ENCODE results near the gene CIPC. TPM values are rescaled to one million over a fixed set of nuclear protein-coding genes. Genes with fewer than 3 reads are reported as not detected.
A peak's percentile ranks its signal among the peaks of the same experiment; 100 is the strongest.

The CIPC gene
- total and polyA plus RNA-seq, 2 of the 4 experiments (the other 2 are of a cell fraction): 6.6 to 12.9 TPM

DNA sequence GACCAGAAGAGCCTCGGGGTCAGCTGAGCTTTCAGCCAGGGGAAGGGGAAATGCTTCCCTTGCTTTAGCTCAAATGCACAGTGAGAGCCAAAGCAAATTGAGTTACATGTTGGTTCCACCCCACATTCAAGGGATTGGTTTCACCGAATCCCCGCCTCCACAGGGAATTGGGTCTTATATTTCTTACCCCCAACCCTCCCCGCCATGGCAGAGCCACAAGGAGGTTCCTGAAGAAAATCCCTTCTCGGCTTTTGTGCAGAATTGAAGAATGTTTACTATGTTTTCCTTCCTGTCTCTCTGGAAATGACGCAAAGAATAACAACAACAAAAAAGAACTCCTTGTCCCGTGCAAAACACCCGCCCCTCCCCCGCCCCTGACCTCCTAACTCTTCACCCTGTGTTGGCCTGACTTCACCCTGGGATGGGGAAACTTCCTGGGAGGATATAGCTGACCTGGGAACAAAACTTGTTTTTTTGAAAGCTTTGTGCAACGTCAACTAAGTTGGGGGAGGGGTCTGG lies 21.9 kb upstream of the CIPC start:
- H3K27me3 ChIP-seq (ENCODE audit: control insufficient read depth, insufficient read depth, low read length): no peaks in the 10 kb centered on the region; the same call in 1 of the 2 replicates
- no CpG with 5 or more reads among the region's 10 CpGs for WGBS, 2 experiments (ENCODE audit: extremely low coverage in 2 of 2, insufficient read length in 1 of 2)
- no peaks in the 10 kb centered on the region for H4K20me1 ChIP-seq (ENCODE audit: insufficient read depth, low read length)
- no peak overlapping the region for H3K23ac ChIP-seq (ENCODE audit: low read depth, low read length)
- H2BK15ac ChIP-seq (ENCODE audit: low read depth, low read length): no peak overlapping the region
- no peak overlapping the region for H3K9ac ChIP-seq (ENCODE audit: low read depth, low read length)
- POLR2A ChIA-PET (ENCODE audit: unreplicated experiment): interaction anchor here (0.5 kb wide), 1 partner anchor 33 kb away, joined by 5 read pairs; no protein-coding TSS in a partner anchor
- no peak overlapping the region; the same call in 1 of the 2 replicates for H3K4me2 ChIP-seq (ENCODE audit: low read depth, low read length)
- no peak overlapping the region for H3K4ac ChIP-seq (ENCODE audit: low read depth, low read length)
- no peak overlapping the region for H2BK5ac ChIP-seq (ENCODE audit: low read depth, low read length, poor library complexity, severe bottlenecking)
- H3K4me1 ChIP-seq (ENCODE audit: control insufficient read depth, insufficient read depth, low read length): peaks cover 1% of the 10 kb centered on the region; the same call in 1 of the 2 replicates
- H2AFZ ChIP-seq (replicated peaks; ENCODE audit: low read length, poor library complexity): peak overlapping the region; percentile 26
- H2AK9ac ChIP-seq (replicated peaks; ENCODE audit: low read depth, low read length, poor library complexity): no peak overlapping the region
- no peak overlapping the region for H4K8ac ChIP-seq (ENCODE audit: low read depth in 2 of 2, low read length in 2 of 2)
- BruUV-seq (replicated peaks): no TSS peak
- no peaks in the 10 kb centered on the region for H3K79me1 ChIP-seq (ENCODE audit: low read depth in 1 of 2, low read length in 2 of 2)
- H4K5ac ChIP-seq (ENCODE audit: low read depth, low read length): no peak overlapping the region
- DNase-seq: no peak
- in situ Hi-C loops (cut with MboI; ENCODE audit: low sequenced_read_pairs): no loop called here
- TF ChIP-seq SMC3 (IDR thresholded peaks at IDR 0.05; ENCODE audit: low read depth, low read length) (no peak), FOS (IDR thresholded peaks at IDR 0.05; ENCODE audit: low read depth, low read length) (no peak), POLR2A (IDR thresholded peaks at IDR 0.05; ENCODE audit: low read depth, low read length) (no peak), CEBPB (IDR thresholded peaks at IDR 0.05; ENCODE audit: low read depth, low read length) (no peak), CHD1 (IDR thresholded peaks at IDR 0.05; ENCODE audit: low read depth, low read length) (no peak), BHLHE40 (IDR thresholded peaks at IDR 0.05; ENCODE audit: low read depth, low read length) (no peak), MAZ (IDR thresholded peaks at IDR 0.05; ENCODE audit: borderline replicate concordance, low read depth, low read length) (no peak), RFX5 (IDR thresholded peaks at IDR 0.05; ENCODE audit: low read depth, low read length) (no peak), NFE2L2 (IDR thresholded peaks at IDR 0.05; ENCODE audit: low read depth, low read length) (no peak), RAD21 (IDR thresholded peaks at IDR 0.05; ENCODE audit: low read length) (no peak), CTCF (conservative IDR thresholded peaks at IDR 0.05; ENCODE audit: low read depth, low read length) (no peak)
- TF ChIP-seq, protein P1, sequence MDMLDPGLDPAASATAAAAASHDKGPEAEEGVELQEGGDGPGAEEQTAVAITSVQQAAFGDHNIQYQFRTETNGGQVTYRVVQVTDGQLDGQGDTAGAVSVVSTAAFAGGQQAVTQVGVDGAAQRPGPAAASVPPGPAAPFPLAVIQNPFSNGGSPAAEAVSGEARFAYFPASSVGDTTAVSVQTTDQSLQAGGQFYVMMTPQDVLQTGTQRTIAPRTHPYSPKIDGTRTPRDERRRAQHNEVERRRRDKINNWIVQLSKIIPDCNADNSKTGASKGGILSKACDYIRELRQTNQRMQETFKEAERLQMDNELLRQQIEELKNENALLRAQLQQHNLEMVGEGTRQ (IDR thresholded peaks at IDR 0.05; ENCODE audit: low read depth, low read length): no peak
- intact Hi-C loops (cut with micrococcal nuclease): no loop called here
- H3K56ac ChIP-seq (ENCODE audit: extremely low read depth, insufficient read depth, low read length): no peak overlapping the region
- H3K9me1 ChIP-seq (ENCODE audit: insufficient read depth, low read length): 0 out of 2 replicates have a peak, but pooled peaks cover 4% of the 10 kb centered on the region
- H2BK20ac ChIP-seq (ENCODE audit: low read depth, low read length): no peak overlapping the region
- dilution Hi-C loops (cut with HindIII; ENCODE audit: low sequenced_read_pairs, unreplicated experiment): loop anchor here (25.0 kb wide), 1 partner anchor 189 kb away; no protein-coding TSS in a partner anchor
- H3K4me3 ChIP-seq (ENCODE audit: insufficient read depth, low read depth, low read length): no peak overlapping the region
- H3K27ac ChIP-seq (ENCODE audit: insufficient read depth, low read length): no peak overlapping the region
- H4K91ac ChIP-seq (ENCODE audit: insufficient read depth, low read depth, low read length): no peak overlapping the region
- H2AK5ac ChIP-seq (ENCODE audit: low read depth, low read length): no peak overlapping the region
- no peak overlapping the region for H3K18ac ChIP-seq (ENCODE audit: low read depth, low read length)
- peaks cover 4% of the 10 kb centered on the region; the same call in 1 of the 2 replicates for H3K9me3 ChIP-seq (ENCODE audit: control insufficient read depth, insufficient read depth, low read length)
- peak; percentile 49 for ATAC-seq (ENCODE audit: low read depth)
- no peak overlapping the region for H2BK120ac ChIP-seq (ENCODE audit: low read depth, low read length)
- H3K36me3 ChIP-seq (ENCODE audit: control insufficient read depth, insufficient read depth, low read length): no peaks in the 10 kb centered on the region
- no peak overlapping the region for H3K14ac ChIP-seq (replicated peaks; ENCODE audit: low read depth, low read length)
- CTCF ChIA-PET: interaction anchor here (0.6 to 1.5 kb wide), 5 partner anchors 9 to 203 kb away, joined by 3 to 5 read pairs (median 4); no protein-coding TSS in a partner anchor

Measured in IMR-90 (cell line).